G401 (cell line): ENCODE data around the gene PDXDC1. TPM values are rescaled to one million over a fixed set of nuclear protein-coding genes. Genes with fewer than 3 reads are reported as not detected.
"Not testable (repeated sequence)": the region's sequence is repeated elsewhere in the genome, so short reads cannot be mapped to it uniquely, and the experiment has no call there.

ENCODE experiments used
- DNase-seq: peaks from one replicate; pipeline ENCODE4 v3.0.0-alpha.2; 2015; ENCODE audit warnings: low spot score
- in situ Hi-C: cut with HindIII; loops from 2 replicates; pipeline ENCODE4 v1.10.0; 2016; ENCODE audit warnings: low sequenced_read_pairs, mixed read lengths
- total RNA-seq: library from RNA; depleted of rRNA; stranded (reverse); fragments of >200 nt; shearing (Covaris generic); gene quantifications from 2 replicates; pipeline ENCODE4 v1.2.3, GENCODE V29; 2014

Gene PDXDC1
- total RNA-seq, 1 experiment from 2014 or later = 45.2 TPM

- DNase-seq, in situ Hi-C loops: not testable (repeated sequence)
Measured at GRCh38 chr16:14999845-15000244, 25.0 kb downstream of the PDXDC1 start.

GRCh38 chr16:15002448-15002847, 27.6 kb downstream of the PDXDC1 start:
- in situ Hi-C loops, DNase-seq: not testable (repeated sequence)

GRCh38 chr16:15005357-15006132, 30.7 kb downstream of the PDXDC1 start:
- in situ Hi-C loops, DNase-seq: not testable (repeated sequence)

GRCh38 chr16:15008647-15009046, 33.8 kb downstream of the PDXDC1 start:
- DNase-seq, in situ Hi-C loops: not testable (repeated sequence)

GRCh38 chr16:15012941-15013340, 38.1 kb downstream of the PDXDC1 start:
- DNase-seq, in situ Hi-C loops: not testable (repeated sequence)

- DNase-seq, in situ Hi-C loops: not testable (repeated sequence)
Measured at GRCh38 chr16:15015671-15016070, 40.8 kb downstream of the PDXDC1 start.

- in situ Hi-C loops, DNase-seq: not testable (repeated sequence)
Measured at GRCh38 chr16:15016354-15016753, 41.5 kb downstream of the PDXDC1 start.

- in situ Hi-C loops, DNase-seq: not testable (repeated sequence)
Measured at GRCh38 chr16:15016951-15017580, 42.2 kb downstream of the PDXDC1 start.

GRCh38 chr16:15021429-15021828, 46.6 kb downstream of the PDXDC1 start:
- DNase-seq, in situ Hi-C loops: not testable (repeated sequence)

GRCh38 chr16:15022194-15022593, 47.4 kb downstream of the PDXDC1 start:
- in situ Hi-C loops = not testable (repeated sequence)
- peak; percentile 72 for DNase-seq

- in situ Hi-C loops = not testable (repeated sequence)
- peak; percentile 70 for DNase-seq
Measured at GRCh38 chr16:15023381-15024077, 48.7 kb downstream of the PDXDC1 start.

- DNase-seq, in situ Hi-C loops: not testable (repeated sequence)
Measured at GRCh38 chr16:15024858-15025199, 50.0 kb downstream of the PDXDC1 start.

- DNase-seq, in situ Hi-C loops: not testable (repeated sequence)
Measured at GRCh38 chr16:15025234-15025951, 50.6 kb downstream of the PDXDC1 start.

- in situ Hi-C loops, DNase-seq: not testable (repeated sequence)
Measured at GRCh38 chr16:15027051-15027450, 52.2 kb downstream of the PDXDC1 start.

- peak; percentile 73 for DNase-seq
- in situ Hi-C loops = not testable (repeated sequence)
Measured at GRCh38 chr16:15027503-15028344, 52.9 kb downstream of the PDXDC1 start.

- DNase-seq = peak; percentile 78
- in situ Hi-C loops = not testable (repeated sequence)
Measured at GRCh38 chr16:15028345-15028715, 53.5 kb downstream of the PDXDC1 start.

- in situ Hi-C loops = not testable (repeated sequence)
- DNase-seq = peak; percentile 49
Measured at GRCh38 chr16:15028801-15029698, 54.2 kb downstream of the PDXDC1 start.
